NCI-H2107 treated with DMSO at 0.1 percent for 48 hours (cell line): ENCODE results near the gene ZNF732.
"Not testable (repeated sequence)": the region's sequence is repeated elsewhere in the genome, so short reads cannot be mapped to it uniquely, and the experiment has no call there.

Experiments used
- DNase-seq: peaks from one replicate; lab custom pipeline; 2025; ENCODE audit not compliant: unreplicated experiment; lab: John Stamatoyannopoulos, UW

ZNF732 gene

GRCh38 chr4:304969-305680, at the start of gene ZNF732:
Gene ZNF732 (minus strand): TSS chr4:305474. CDS start chr4:305310, 164 bp downstream.
- no peak for DNase-seq

GRCh38 chr4:340011-340410, 34.7 kb upstream of the ZNF732 start:
- DNase-seq = no peak

GRCh38 chr4:338759-339097, 33.5 kb upstream of the ZNF732 start:
- DNase-seq = no peak

DNA sequence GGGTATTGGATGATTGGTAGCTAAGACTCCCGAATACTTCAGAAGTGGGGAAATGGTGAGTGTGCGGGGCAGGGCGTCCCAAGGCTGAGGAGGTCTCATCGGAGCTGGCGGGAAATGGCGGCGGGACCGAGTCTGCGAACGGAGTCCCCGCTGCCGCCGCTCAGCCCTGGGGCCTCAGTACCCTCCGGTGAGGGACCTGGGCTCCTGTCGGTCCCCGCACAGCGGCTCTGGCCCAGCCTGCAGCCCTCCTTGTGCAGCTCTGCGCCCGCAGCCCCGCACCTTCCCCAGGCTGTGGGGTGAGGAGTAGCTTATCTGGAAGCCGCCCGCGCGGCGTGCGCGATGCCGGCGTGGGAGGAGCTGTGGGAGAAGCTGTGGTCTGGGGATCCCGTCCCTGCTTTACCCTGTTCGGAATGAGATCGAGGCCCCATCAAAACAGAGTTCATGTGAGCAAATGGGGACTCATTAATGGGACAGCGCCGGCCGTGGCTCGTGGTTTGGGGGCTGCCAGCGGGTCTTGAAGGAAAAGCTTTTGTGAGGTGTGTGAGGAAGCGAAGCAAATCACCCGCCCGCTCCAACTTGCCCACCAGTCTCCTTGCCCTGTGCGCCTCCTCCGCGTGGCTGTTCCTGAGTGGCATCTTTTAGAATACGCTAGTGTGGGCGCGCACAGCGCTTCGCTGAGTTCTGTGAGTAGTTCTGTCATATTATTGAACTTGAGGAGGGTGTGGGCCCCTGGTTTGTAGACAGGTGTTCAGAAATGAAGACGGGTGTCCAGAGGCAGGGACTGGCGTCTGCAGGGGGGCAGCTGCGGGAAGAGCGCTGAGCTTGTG, 32.9 kb upstream of the ZNF732 start:
- no peak for DNase-seq

DNA sequence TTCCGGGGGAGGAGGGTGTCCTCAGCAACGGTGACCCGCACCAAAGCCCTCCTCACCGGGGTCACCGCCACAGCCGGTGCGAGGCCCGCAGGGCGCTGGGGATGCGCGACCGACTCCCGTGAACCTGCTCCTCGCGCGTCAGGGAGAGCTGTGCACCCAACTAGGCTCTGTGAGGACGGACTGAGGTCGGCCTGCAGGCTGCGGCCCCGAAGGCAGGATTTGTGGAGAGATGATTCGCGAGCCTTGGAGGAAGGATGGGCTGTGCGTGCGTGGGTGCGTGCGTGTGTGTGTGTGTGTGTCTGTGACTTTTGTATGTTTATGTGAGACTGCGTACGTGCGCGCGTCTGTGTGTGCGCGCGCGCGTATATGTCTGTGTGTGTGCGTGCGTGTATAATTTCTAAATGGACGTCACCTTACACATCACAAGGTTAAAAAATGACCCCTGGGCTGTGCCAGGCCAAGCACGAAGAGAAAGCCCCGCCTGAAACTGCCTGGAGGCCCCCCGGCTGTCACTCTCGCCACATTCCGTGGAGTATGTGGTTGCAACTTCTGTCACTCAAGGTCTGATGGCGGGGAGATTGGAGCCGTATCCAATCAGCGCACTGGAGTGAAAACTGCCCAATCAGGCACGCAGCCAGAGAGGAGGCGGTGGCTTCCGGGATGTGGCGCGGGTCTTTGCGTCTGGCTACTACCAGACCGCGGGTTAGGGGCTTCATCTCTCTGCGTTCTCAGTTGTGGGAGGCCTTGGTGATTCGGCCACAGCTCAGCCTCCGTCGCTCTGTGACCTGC, 32.1 kb upstream of the ZNF732 start, which contains the start of gene ZNF141:
Gene ZNF141 (plus strand): TSS at position 672 of the 789 bp plus-strand sequence. CDS start 170 bp downstream, outside the sequence.
- peak; percentile 92 for DNase-seq

GRCh38 chr4:336893-337142, 31.5 kb upstream of the ZNF732 start:
- DNase-seq = no peak

DNA sequence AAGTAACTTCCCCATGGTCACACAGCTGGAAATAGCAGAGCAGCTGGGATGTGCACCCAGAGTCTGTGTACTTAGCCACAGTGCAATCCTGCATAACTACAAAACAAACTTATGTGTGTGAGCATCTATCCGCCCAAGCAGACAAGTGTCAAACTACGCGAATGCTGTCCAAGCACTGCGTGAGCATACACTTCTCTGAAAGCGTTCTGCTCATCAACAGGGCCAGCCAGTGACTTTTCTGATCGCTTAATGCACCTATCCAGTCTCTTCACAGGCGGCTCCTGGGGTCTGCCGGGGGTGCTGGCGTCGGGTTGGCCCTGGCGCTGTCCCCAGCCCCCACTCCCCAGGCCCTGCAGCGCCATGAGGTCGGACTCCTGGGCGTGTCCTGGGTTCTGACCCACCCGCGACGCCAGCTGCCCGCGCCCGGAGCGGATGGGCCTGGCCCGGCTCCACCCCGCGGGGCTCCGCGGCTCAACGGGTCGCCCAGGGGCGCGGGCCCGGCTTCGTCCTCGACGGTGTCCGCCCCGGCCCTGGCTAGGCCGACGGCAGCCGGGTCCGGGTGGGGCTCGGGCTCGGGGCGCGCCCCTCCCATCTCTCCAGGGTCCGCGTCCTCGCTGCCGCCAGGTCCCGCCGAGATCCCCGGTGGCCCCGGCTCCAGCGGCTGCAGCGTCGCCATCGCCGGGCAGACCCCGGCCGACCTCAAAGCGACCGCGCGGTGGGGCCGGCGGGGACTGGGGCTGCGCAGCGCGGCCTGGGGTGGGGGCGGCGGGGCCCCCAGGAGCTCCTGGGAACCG, 31.0 kb upstream of the ZNF732 start:
- no peak for DNase-seq

- no peak for DNase-seq
Observed at GRCh38 chr4:335515-335914, 30.2 kb upstream of the ZNF732 start.

- no peak for DNase-seq
Observed at GRCh38 chr4:328729-329128, 23.5 kb upstream of the ZNF732 start.

- no peak for DNase-seq
Observed at GRCh38 chr4:314296-314903, 9.1 kb upstream of the ZNF732 start.

- DNase-seq = no peak
Observed at GRCh38 chr4:309807-310206, 4.5 kb upstream of the ZNF732 start.

DNA sequence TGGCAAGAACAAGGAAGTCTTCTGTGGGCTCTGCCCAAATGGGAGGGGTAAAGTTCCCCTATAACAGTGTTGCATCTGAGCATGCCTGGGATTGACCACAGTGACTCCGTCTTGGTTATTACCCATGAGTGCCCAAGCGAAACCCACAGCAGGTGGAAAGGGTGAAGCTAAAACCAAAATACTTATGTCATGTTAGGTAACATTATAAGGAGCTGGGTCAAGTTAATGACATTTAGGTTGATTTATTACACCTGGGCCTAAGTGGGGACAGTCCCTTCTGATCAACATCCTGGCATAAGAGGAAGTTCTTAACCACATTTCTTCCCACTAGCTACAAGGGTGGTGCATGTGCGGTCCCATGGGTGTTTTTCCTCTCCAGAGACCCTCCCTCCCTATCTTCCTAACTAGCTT, 1.3 kb upstream of the ZNF732 start:
- DNase-seq = no peak

DNA sequence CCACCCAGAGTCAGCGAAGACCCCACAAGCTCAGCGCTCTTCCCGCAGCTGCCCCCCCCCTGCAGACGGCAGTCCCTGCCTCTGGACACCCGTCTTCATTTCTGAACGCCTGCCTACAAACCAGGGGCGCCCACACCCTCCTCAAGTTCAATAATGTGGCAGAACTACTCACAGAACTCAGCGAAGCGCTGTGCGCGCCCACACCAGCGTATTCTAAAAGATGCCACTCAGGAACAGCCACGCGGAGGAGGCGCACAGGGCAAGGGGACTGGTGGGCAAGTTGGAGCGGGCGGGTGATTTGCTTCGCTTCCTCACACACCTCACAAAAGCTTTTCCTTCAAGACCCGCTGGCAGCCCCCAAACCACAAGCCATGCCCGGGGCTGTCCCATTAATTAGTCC, 758 bp downstream of the ZNF732 start:
- DNase-seq = not testable (repeated sequence)

DNA sequence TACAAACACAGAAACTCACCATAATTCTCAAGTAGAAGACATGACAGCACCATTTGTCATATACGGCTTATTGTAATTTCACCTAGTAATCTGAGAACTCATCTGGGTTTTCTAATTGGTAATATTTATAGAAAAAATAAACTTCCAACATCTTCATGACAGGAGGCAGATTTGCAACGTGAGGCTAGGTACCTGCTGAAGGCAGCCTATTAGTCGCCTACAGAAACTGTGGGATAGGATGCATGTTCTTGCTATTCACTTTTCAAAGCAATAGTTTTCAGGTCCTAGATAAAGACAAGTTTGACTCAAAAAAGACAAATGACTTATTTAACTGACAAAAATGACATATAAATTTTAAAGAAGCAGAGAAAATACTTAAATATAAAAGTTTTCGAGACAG, 2.9 kb downstream of the ZNF732 start:
- no peak for DNase-seq

GRCh38 chr4:294732-295131, 10.5 kb downstream of the ZNF732 start:
- no peak for DNase-seq

DNA sequence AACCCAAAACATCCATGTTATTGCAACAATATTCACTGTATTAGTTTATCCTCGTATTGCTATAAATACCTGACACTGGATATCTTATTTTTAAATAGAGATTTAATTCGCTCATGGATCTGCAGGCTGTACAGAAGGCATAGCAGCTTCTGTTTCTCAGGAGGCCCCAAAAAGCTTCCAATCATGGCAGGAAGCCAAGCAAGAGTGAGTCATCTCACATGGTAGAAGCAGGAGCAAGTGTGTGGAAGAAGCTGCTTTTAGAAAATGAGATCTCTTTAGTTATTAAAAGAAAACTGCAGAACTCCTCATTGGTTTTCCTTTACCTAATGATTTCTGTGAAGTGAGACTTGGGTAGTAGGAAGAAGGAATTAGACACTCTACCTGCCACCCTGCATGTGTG, 16.4 kb downstream of the ZNF732 start:
- DNase-seq = no peak

- no peak for DNase-seq
Observed at GRCh38 chr4:273309-274017, 31.8 kb downstream of the ZNF732 start.

- no peak for DNase-seq
Observed at GRCh38 chr4:271492-272103, 33.7 kb downstream of the ZNF732 start.

GRCh38 chr4:259240-259639, 46.0 kb downstream of the ZNF732 start:
- not testable (repeated sequence) for DNase-seq

GRCh38 chr4:256492-256891, 48.8 kb downstream of the ZNF732 start:
- DNase-seq = no peak
